ENCODE measurements around the gene ADCY10.

Gene ADCY10

DNA sequence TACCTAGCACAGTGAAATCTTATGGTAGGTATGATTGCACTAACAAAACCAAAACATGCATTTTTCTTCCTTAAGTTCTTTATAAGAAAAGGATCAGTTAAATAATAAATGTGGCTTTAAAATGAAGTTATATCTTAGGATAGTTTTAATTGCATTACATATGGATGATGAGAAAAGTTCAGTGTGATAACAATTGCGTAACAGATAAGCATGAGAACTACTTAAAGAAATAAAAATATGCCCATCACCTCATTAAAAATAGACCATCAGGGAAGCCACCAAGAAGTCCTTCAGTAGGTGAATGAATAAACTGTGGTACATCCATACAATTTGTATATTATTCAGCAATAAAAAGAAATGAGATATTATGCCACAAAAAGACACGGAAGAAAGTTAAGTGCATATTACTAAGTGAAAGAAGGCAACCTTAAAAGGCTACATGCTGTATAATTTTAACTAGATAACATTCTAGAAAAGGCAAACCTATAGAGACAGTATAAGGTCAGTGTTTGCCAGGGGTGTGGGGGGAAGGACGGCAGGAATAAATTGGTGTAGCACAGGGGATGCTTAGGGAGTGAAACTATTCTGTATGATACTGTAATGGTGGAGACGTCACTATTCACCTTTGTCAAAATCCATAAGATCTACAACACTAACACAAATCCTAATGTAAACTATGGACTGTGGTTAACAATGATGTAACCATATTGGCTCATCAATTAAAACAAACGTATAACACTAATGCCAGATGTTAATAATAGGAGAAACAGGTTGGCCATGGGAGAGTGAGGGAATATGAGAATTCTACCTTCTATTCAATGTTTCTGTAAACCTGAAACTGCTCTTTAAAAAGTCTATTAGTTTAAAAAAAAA is 149.2 kb downstream of the ADCY10 start:
- Mint-ChIP-seq H3K27me3 (no peaks in the 10 kb centered on the region), H3K4me1 (ENCODE audit: low read depth) (peaks cover 23% of the 10 kb centered on the region), H3K36me3 (peaks cover 10% of the 10 kb centered on the region), H3K4me3 (no peak overlapping the region), H3K27ac (no peak overlapping the region), H3K9me3 (ENCODE audit: low read depth) (no peaks in the 10 kb centered on the region)

DNA sequence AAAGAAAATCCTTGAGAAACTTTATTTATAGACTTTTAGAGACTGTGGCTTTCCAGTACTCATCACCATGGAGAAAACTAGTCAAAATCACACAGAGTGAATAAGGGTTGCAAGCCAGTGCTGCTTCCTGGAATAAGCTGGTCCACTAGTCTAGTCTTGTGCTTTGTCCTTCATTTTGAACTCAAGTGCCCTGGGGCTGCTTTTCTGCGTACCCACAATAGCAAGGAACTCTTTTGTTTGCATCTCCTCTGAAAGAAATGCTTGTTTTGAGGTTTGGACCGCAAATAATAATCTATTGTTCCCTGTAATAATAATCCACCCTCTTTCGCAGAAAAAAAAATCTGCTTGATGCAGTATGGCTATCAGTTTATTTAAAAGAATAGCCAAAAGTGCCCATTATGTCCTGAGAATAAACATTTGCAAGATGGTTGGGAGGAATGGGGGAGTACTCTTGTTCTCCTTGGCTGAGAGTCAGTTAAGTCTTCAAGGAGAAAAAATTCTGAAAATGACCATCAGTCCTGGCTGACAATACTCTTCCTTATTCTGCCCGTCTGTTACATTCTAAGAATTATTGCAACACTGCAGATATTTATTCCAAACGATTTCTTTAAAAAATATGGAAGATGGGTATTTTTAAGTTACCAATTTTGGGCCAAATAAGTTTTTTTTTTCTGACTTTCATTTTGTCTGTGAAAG is 150.3 kb downstream of the ADCY10 start:
- H3K27me3 Mint-ChIP-seq, result no peaks in the 10 kb centered on the region
- peaks cover 23% of the 10 kb centered on the region for H3K4me1 Mint-ChIP-seq (ENCODE audit: low read depth)
- H3K36me3 Mint-ChIP-seq, result peaks cover 9% of the 10 kb centered on the region
- H3K4me3 Mint-ChIP-seq, result no peak overlapping the region
- H3K27ac Mint-ChIP-seq, result no peak overlapping the region
- H3K9me3 Mint-ChIP-seq (ENCODE audit: low read depth), result no peaks in the 10 kb centered on the region

DNA sequence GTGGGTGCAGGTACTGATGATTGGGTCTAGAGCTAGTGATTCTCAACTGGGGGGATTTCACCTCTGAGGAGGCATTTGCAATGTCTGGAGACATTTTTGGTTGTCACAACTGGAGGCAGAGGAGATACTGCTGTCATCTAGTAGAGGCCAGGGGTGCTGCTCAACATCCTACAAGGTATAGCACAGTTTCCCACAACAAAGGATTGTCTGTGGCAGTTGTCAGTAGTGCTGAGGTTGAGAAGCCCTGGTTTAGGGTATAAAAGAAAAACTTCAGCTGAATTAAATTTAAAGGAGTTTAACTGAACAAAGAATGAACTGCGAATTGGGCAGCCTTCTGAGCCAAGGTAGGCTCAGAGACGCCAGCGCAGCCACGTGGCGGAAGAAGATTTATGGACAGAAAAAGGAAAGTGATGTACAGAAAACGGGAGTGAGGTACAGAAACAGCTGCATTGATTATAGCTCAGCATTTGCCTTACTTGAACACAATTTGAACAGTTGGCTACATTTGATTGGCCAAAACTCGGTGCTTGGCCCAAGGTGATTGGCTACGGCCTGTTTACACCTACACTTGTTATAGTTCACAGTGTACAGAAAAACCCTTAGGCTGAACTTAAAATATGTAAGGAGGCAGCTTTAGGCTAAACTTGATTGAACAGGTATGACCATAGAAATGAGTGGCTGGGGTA is 151.7 kb downstream of the ADCY10 start:
- peaks cover 2% of the 10 kb centered on the region for H3K36me3 Mint-ChIP-seq
- no peaks in the 10 kb centered on the region for H3K27me3 Mint-ChIP-seq
- H3K9me3 Mint-ChIP-seq (ENCODE audit: low read depth), result no peaks in the 10 kb centered on the region
- H3K4me1 Mint-ChIP-seq (ENCODE audit: low read depth), result peaks cover 29% of the 10 kb centered on the region
- H3K4me3 Mint-ChIP-seq, result peak overlapping the region; percentile 31
- H3K27ac Mint-ChIP-seq, result peak overlapping the region; percentile 58

DNA sequence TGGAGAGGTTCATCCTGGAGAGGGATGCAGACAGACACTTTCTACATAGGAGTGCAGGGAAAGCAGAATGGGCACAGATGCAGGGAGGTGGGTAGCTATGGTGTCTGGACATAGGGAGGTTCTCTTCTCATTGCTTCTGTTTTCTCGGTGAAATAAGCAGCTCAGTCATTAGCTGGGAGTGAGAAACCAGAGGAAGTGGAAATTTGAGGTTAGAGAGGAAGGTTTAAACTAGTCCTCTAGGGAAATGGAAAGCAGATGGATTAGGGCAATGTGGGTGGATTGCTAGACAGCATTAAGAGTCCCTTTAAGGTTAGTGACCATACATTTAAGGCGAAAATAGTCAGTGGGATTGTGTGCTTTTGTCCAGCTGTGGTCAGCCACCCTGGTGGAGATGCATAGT is 152.5 kb downstream of the ADCY10 start:
- peaks cover 33% of the 10 kb centered on the region for H3K4me1 Mint-ChIP-seq (ENCODE audit: low read depth)
- peak overlapping the region; percentile 29 for H3K27ac Mint-ChIP-seq
- peak overlapping the region; percentile 1 for H3K4me3 Mint-ChIP-seq

More for the DNA sequence above, 152.5 kb downstream of the ADCY10 start:
- H3K9me3 Mint-ChIP-seq (ENCODE audit: low read depth), result no peaks in the 10 kb centered on the region
- H3K36me3 Mint-ChIP-seq, result no peaks in the 10 kb centered on the region
- H3K27me3 Mint-ChIP-seq, result no peaks in the 10 kb centered on the region
